Suppressor macrophage (primary cell): Measurements from ENCODE around the gene C22orf31.

Source experiments
- DNase-seq, 4 experiments: peaks; one replicate each; pipeline ENCODE4 v3.0.0-alpha.2; 2020 to 2022
- total RNA-seq, 17 experiments: gene quantifications; one replicate each; lab custom pipeline; 2026; ENCODE audit warnings: mixed read lengths in 6 of 17, inconsistent platforms in 3 of 17; lab: John Stamatoyannopoulos, UW

C22orf31 gene
- total RNA-seq = 0 to 0.11 (median 0) reads per million in 17 experiments

- DNase-seq = no peak
Measured at GRCh38 chr22:29061773-29062172, at the start of gene C22orf31. C22orf31 (minus strand) TSS chr22:29061831; CDS start chr22:29061792, 39 bp downstream.

GRCh38 chr22:29110946-29111345 is 49.3 kb upstream of the C22orf31 start:
- DNase-seq = no peak

GRCh38 chr22:29109822-29110221 is 48.2 kb upstream of the C22orf31 start:
- no peak for DNase-seq

GRCh38 chr22:29108137-29108536 is 46.5 kb upstream of the C22orf31 start:
- no peak for DNase-seq

GRCh38 chr22:29106839-29107238 is 45.2 kb upstream of the C22orf31 start:
- no peak for DNase-seq

- DNase-seq = no peak
Measured at GRCh38 chr22:29105468-29105867, 43.8 kb upstream of the C22orf31 start.

- no peak for DNase-seq
Measured at GRCh38 chr22:29103121-29103520, 41.5 kb upstream of the C22orf31 start.

- no peak for DNase-seq
Measured at GRCh38 chr22:29102300-29102699, 40.7 kb upstream of the C22orf31 start.

GRCh38 chr22:29098296-29098695 is 36.7 kb upstream of the C22orf31 start:
- DNase-seq = no peak

- no peak for DNase-seq
Measured at GRCh38 chr22:29096736-29097669, 35.4 kb upstream of the C22orf31 start.

- no peak for DNase-seq
Measured at GRCh38 chr22:29095459-29095858, 33.8 kb upstream of the C22orf31 start.

- DNase-seq = no peak
Measured at GRCh38 chr22:29093501-29094300, 32.1 kb upstream of the C22orf31 start.

GRCh38 chr22:29093030-29093429 is 31.4 kb upstream of the C22orf31 start:
- DNase-seq = no peak

- no peak for DNase-seq
Measured at GRCh38 chr22:29092243-29092642, 30.6 kb upstream of the C22orf31 start.

- no peak for DNase-seq
Measured at GRCh38 chr22:29090039-29090438, 28.4 kb upstream of the C22orf31 start.

- no peak for DNase-seq
Measured at GRCh38 chr22:29089507-29089906, 27.9 kb upstream of the C22orf31 start.

GRCh38 chr22:29088809-29089208 is 27.2 kb upstream of the C22orf31 start:
- DNase-seq = no peak

- no peak for DNase-seq
Measured at GRCh38 chr22:29087012-29087411, 25.4 kb upstream of the C22orf31 start.

GRCh38 chr22:29083933-29084591 is 22.4 kb upstream of the C22orf31 start:
- DNase-seq = peak; percentile 21 to 58 (median 30)

GRCh38 chr22:29083576-29083932 is 21.9 kb upstream of the C22orf31 start:
- peak in 2 of 4 experiments; percentile 31 to 50 for DNase-seq

- no peak for DNase-seq
Measured at GRCh38 chr22:29082826-29083545, 21.4 kb upstream of the C22orf31 start.
